H1 (cell line): ENCODE results near the gene CHCHD6. TPM values are rescaled to one million over a fixed set of nuclear protein-coding genes. Genes with fewer than 3 reads are reported as not detected.

Source experiments
- CTCF ChIA-PET: fragments of 300-600 bp; sonication (Branson Sonifier 250); formaldehyde crosslinking; loops from one replicate; lab custom pipeline; 2021; ENCODE audit not compliant: partially characterized antibody; lab: Charles Lee
- POLR2A ChIA-PET: fragments of 300-600 bp; sonication (Branson Sonifier 250); formaldehyde crosslinking; loops from one replicate; lab custom pipeline; 2021; ENCODE audit warnings: inconsistent platforms; ENCODE audit not compliant: partially characterized antibody; lab: Charles Lee
- DNase-seq, 2 experiments: peaks; one replicate each; pipeline versions ENCODE4 v3.0.0 to v3.0.0-alpha.2; 2010 to 2022; ENCODE audit warnings: low spot score in 2 of 2, low read depth in 1 of 2, mixed read lengths in 1 of 2
- FAIRE-seq: peaks from 2 replicates; lab custom pipeline; 2011; peaks lifted over from hg19 to GRCh38; lab: Jason Lieb, UNC
- H2AFZ ChIP-seq: 2 replicates; pipeline ENCODE4 v1.8.1; 2012; ENCODE audit warnings: low read length, inconsistent platforms
- H2AK5ac ChIP-seq: 2 replicates; pipeline ENCODE4 v1.6.1; 2013; ENCODE audit warnings: low read depth, low read length
- H2BK120ac ChIP-seq: replicated peaks from 2 replicates; pipeline ENCODE3; 2013; ENCODE audit warnings: low read depth, low read length, inconsistent platforms
- H2BK12ac ChIP-seq: 2 replicates; pipeline ENCODE4 v1.6.1; 2013; ENCODE audit warnings: low read depth, low read length
- H2BK15ac ChIP-seq: 2 replicates; pipeline ENCODE4 v1.6.1; 2013; ENCODE audit warnings: low read length
- H2BK20ac ChIP-seq: 2 replicates; pipeline ENCODE4 v1.6.1; 2013; ENCODE audit warnings: low read length
- H2BK5ac ChIP-seq: 2 replicates; pipeline ENCODE4 v1.6.1; 2013; ENCODE audit warnings: low read depth, low read length
- H3K14ac ChIP-seq: 2 replicates; pipeline ENCODE4 v1.6.1; 2013; ENCODE audit warnings: inconsistent platforms; ENCODE audit not compliant: insufficient read length
- H3K18ac ChIP-seq: 2 replicates; pipeline ENCODE4 v1.6.1; 2013; ENCODE audit warnings: low read length; ENCODE audit errors: extremely low read depth
- H3K23ac ChIP-seq: 2 replicates; pipeline ENCODE4 v1.6.1; 2013; ENCODE audit warnings: inconsistent platforms; ENCODE audit not compliant: insufficient read length
- H3K23me2 ChIP-seq: 2 replicates; pipeline ENCODE4 v1.6.1; 2013; ENCODE audit warnings: low read depth, low read length
- H3K27ac ChIP-seq: 2 replicates; pipeline ENCODE4 v1.6.1; 2011; ENCODE audit warnings: low read depth, low read length, inconsistent platforms
- H3K27me3 ChIP-seq, 4 experiments: replicated peaks in 1 of 4; 1 replicate in 1 of 4; 2 replicates in 3 of 4; pipeline versions ENCODE4 v1.6.1 to v1.8.1; 2011 to 2013; ENCODE audit warnings: low read length in 3 of 4, mild to moderate bottlenecking in 3 of 4, inconsistent platforms in 2 of 4, mixed read lengths in 2 of 4, moderate library complexity in 1 of 4; ENCODE audit not compliant: control insufficient read depth in 3 of 4, insufficient read depth in 3 of 4; ENCODE audit errors: extremely low read depth in 1 of 4
- H3K36me3 ChIP-seq, 4 experiments: 2 replicates each; pipeline versions ENCODE4 v1.6.1 to v1.8.1; 2011 to 2013; ENCODE audit warnings: mild to moderate bottlenecking in 4 of 4, low read length in 3 of 4, moderate library complexity in 2 of 4, control low read depth in 1 of 4, inconsistent platforms in 1 of 4; ENCODE audit not compliant: insufficient read depth in 4 of 4, control insufficient read depth in 2 of 4
- H3K4ac ChIP-seq: replicated peaks from 2 replicates; pipeline ENCODE3; 2013; ENCODE audit warnings: low read length, low read depth, mixed read lengths, inconsistent platforms; ENCODE audit not compliant: insufficient read length
- H3K4me1 ChIP-seq, 4 experiments: replicated peaks in 1 of 4; 1 replicate in 1 of 4; 2 replicates in 3 of 4; pipeline versions ENCODE4 v1.6.1 to v1.8.1; 2011 to 2013; ENCODE audit warnings: low read length in 3 of 4, inconsistent platforms in 2 of 4, mixed read lengths in 1 of 4; ENCODE audit not compliant: insufficient read depth in 4 of 4, control insufficient read depth in 3 of 4
- H3K4me2 ChIP-seq, 2 experiments: 2 replicates each; pipeline versions ENCODE4 v1.6.1 to v1.8.1; 2011 to 2013; ENCODE audit warnings: low read depth in 2 of 2, low read length in 2 of 2, control low read depth in 1 of 2, inconsistent platforms in 1 of 2, mild to moderate bottlenecking in 1 of 2; ENCODE audit not compliant: insufficient read depth in 1 of 2
- H3K4me3 ChIP-seq, 4 experiments: fragments of 200-600, 300-600 bp in 1 of 4; sonication (generic), shearing (Covaris generic), sonication (Bioruptor Twin) in 1 of 4; 2 replicates each; pipeline versions ENCODE4 v1.5.1 to v1.8.1; 2011 to 2016; ENCODE audit warnings: low read length in 4 of 4, low read depth in 3 of 4, control low read depth in 2 of 4, inconsistent platforms in 2 of 4, mild to moderate bottlenecking in 2 of 4, mixed read lengths in 1 of 4, moderate library complexity in 1 of 4; ENCODE audit not compliant: insufficient read depth in 2 of 4; ENCODE audit errors: extremely low read depth in 1 of 4
- H3K56ac ChIP-seq: replicated peaks from 2 replicates; pipeline ENCODE3; 2013; ENCODE audit warnings: low read depth, mild to moderate bottlenecking, mixed read lengths, low read length, inconsistent platforms; ENCODE audit not compliant: insufficient read length
- H3K79me1 ChIP-seq: 2 replicates; pipeline ENCODE4 v1.6.1; 2013; ENCODE audit warnings: low read depth, low read length, control low read depth
- H3K79me2 ChIP-seq, 2 experiments: 2 replicates each; pipeline versions ENCODE4 v1.6.1 to v1.8.1; 2012 to 2013; ENCODE audit warnings: low read length in 2 of 2, mild to moderate bottlenecking in 2 of 2, inconsistent platforms in 1 of 2; ENCODE audit not compliant: insufficient read depth in 2 of 2, control insufficient read depth in 1 of 2
- H3K9ac ChIP-seq, 4 experiments: replicated peaks in 1 of 4; 1 replicate in 1 of 4; 2 replicates in 3 of 4; pipeline versions ENCODE4 v1.6.1 to v1.8.1; 2011 to 2013; ENCODE audit warnings: low read depth in 3 of 4, low read length in 3 of 4, control low read depth in 2 of 4, mild to moderate bottlenecking in 2 of 4, moderate library complexity in 2 of 4, inconsistent platforms in 1 of 4; ENCODE audit errors: extremely low read depth in 1 of 4
- H3K9me3 ChIP-seq, 2 experiments: 2 replicates each; pipeline versions ENCODE4 v1.6.1 to v1.8.1; 2012 to 2013; ENCODE audit warnings: mild to moderate bottlenecking in 2 of 2, moderate library complexity in 2 of 2, control low read depth in 1 of 2, inconsistent platforms in 1 of 2, low read depth in 1 of 2, low read length in 1 of 2, mixed read lengths in 1 of 2; ENCODE audit not compliant: insufficient read depth in 2 of 2
- H4K20me1 ChIP-seq, 2 experiments: replicated peaks in 1 of 2; 2 replicates each; pipeline versions ENCODE3 to v1.8.1; 2011 to 2013; ENCODE audit warnings: inconsistent platforms in 2 of 2, low read length in 2 of 2, mild to moderate bottlenecking in 1 of 2; ENCODE audit not compliant: insufficient read depth in 2 of 2, control insufficient read depth in 1 of 2
- H4K5ac ChIP-seq: 2 replicates; pipeline ENCODE4 v1.6.1; 2013; ENCODE audit warnings: low read length, low read depth, mixed read lengths, inconsistent platforms; ENCODE audit not compliant: insufficient read length
- H4K8ac ChIP-seq: 2 replicates; pipeline ENCODE4 v1.8.0; 2013; ENCODE audit warnings: mild to moderate bottlenecking, moderate library complexity, low read length, inconsistent platforms; ENCODE audit not compliant: insufficient read depth; ENCODE audit errors: extremely low read depth
- H4K91ac ChIP-seq: replicated peaks from 2 replicates; pipeline ENCODE3; 2013; ENCODE audit warnings: low read length, mixed read lengths, inconsistent platforms; ENCODE audit not compliant: insufficient read length
- GTF2F1 ChIP-seq: IDR thresholded peaks from 2 replicates; pipeline ENCODE4 v1.6.1; 2012; ENCODE audit warnings: low read depth, low read length, improper control_type of control experiment, borderline replicate concordance
- KDM1A ChIP-seq: fragments of 200-600, 300-600 bp; sonication (generic); IDR thresholded peaks from 2 replicates; pipeline ENCODE4 v1.7.1; 2016; ENCODE audit warnings: mild to moderate bottlenecking, low read length, borderline replicate concordance
- RNF2 ChIP-seq: fragments of 200-900, 300-1000 bp; sonication (generic); IDR thresholded peaks from 2 replicates; pipeline ENCODE4 v1.7.1; 2016; ENCODE audit warnings: borderline replicate concordance, low read depth, mild to moderate bottlenecking, antibody characterized with exemption, low read length; ENCODE audit not compliant: poor library complexity, severe bottlenecking; ENCODE audit errors: missing control alignments
- SAP30 ChIP-seq: fragments of 300-600 bp; sonication (generic); IDR thresholded peaks from 2 replicates; pipeline ENCODE4 v1.7.1; 2012; ENCODE audit warnings: low read length, moderate library complexity, mild to moderate bottlenecking, inconsistent platforms; ENCODE audit not compliant: insufficient read depth, insufficient replicate concordance
- SIN3A ChIP-seq, 2 experiments: IDR thresholded peaks in 1 of 2; conservative IDR thresholded peaks in 1 of 2; 2 replicates each; pipeline ENCODE4 v1.6.1; 2011 to 2012; ENCODE audit warnings: low read length in 2 of 2, improper control_type of control experiment in 1 of 2, low read depth in 1 of 2, mild to moderate bottlenecking in 1 of 2
- SIRT6 ChIP-seq: IDR thresholded peaks from one replicate; pipeline ENCODE4 v1.7.1; 2012; ENCODE audit warnings: low read length, inconsistent platforms
- SP4 ChIP-seq: IDR thresholded peaks from 2 replicates; pipeline ENCODE4 v1.6.1; 2012; ENCODE audit warnings: low read length, inconsistent platforms
- SRF ChIP-seq: IDR thresholded peaks from 2 replicates; pipeline ENCODE4 v1.6.1; 2011; ENCODE audit warnings: mild to moderate bottlenecking, low read depth, low read length, moderate library complexity
- TAF7 ChIP-seq: optimal IDR thresholded peaks from 2 replicates; pipeline ENCODE3; 2011; ENCODE audit warnings: low read depth, mild to moderate bottlenecking, inconsistent platforms, low read length, moderate library complexity, borderline replicate concordance
- TEAD4 ChIP-seq: IDR thresholded peaks from 2 replicates; pipeline ENCODE4 v1.6.1; 2012; ENCODE audit warnings: low read depth, low read length, inconsistent platforms, mixed read lengths
- YY1 ChIP-seq: IDR thresholded peaks from 2 replicates; pipeline ENCODE4 v1.6.1; 2011; ENCODE audit warnings: low read depth, mild to moderate bottlenecking, low read length
- WGBS, 2 experiments: shearing (Covaris generic) in 1 of 2; methylation state at CpG; one replicate each; pipeline versions ENCODE4 v1.1.6 to v1.1.7; 2013 to 2015; ENCODE audit warnings: low lambda C conversion rate in 2 of 2, mixed read lengths in 2 of 2, inconsistent platforms in 1 of 2, low coverage in 1 of 2, missing lambda C conversion rate in 1 of 2; ENCODE audit not compliant: insufficient replicate concordance in 2 of 2, insufficient coverage in 1 of 2, insufficient read length in 1 of 2; ENCODE audit errors: extremely low coverage in 1 of 2, missing lambda C conversion rate in 1 of 2; 5-methylcytosine and 5-hydroxymethylcytosine counted together
- polyA plus RNA-seq, 7 experiments: library from polyadenylated mRNA; depleted of rRNA in 3 of 7; stranded (reverse) in 5 of 7; unstranded in 2 of 7; fragments of >200 nt in 5 of 7; fragments of 200-250 nt in 2 of 7; gene quantifications; 1 replicate in 5 of 7; 2 replicates in 1 of 7; 4 replicates in 1 of 7; pipeline versions ENCODE4 v1.2.1 to v1.2.3, GENCODE V29; 2011 to 2013; ENCODE audit warnings: missing spikeins in 2 of 7, mixed read lengths in 2 of 7
- total RNA-seq: library from RNA; stranded (reverse); fragmentation: NEBNext Ultra II Directional; extraction: Animal tissue kit (Norgen Biotek cat#: 25700); gene quantifications from 2 replicates; pipeline ENCODE4 v1.2.1, GENCODE V29; 2021
- TF ChIP-seq, protein P1 (sequence below): IDR thresholded peaks from 2 replicates; pipeline ENCODE4 v1.6.1; 2011; ENCODE audit warnings: low read length, improper control_type of control experiment

The CHCHD6 gene
- total and polyA plus RNA-seq, 2 of the 8 experiments (the other 6 are each of a cell fraction or from before 2014, with no cell fraction given), result 32.4 to 37.6 TPM

DNA sequence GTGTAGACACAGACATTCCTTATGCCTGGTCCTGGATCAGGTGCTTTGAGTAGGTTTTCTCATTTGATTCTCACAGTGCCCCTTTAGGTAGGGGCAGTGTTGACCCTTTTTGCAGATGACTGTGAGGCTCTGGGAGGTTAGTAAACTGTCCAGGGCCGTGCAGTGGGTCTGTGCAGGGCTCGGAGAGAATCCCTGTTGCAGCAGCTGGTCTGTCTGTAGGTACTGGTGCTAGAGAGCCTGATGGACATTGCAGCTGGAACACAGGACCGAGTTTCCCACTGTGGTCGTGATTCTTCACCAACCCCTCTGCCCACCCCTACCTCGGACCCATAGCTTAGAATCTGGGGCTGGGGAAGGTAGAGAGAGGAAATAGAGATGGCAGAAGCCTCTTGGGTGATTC is 51.8 kb downstream of the CHCHD6 start:
- no peaks in the 10 kb centered on the region for H3K9me3 ChIP-seq
- 90% methylated on average over 5 of the region's 5 CpGs; no CpG with 5 or more reads in 1 of the 2 experiments for WGBS, 2 experiments
- H3K23me2 ChIP-seq, result no peaks in the 10 kb centered on the region
- H3K23ac ChIP-seq, result no peak overlapping the region
- ChIA-PET POLR2A (interaction anchor here (0.7 to 1.0 kb wide), 2 partner anchors 14 to 128 kb away, joined by 3 read pairs; no protein-coding TSS in a partner anchor), CTCF (interaction anchor here (0.7 to 7.4 kb wide), 9 partner anchors 62 to 233 kb away, joined by 3 to 74 read pairs (median 3); partner anchors contain the start of gene PLXNA1)
- no peak overlapping the region for H3K27ac ChIP-seq
- H2AFZ ChIP-seq, result no peak overlapping the region
- H3K27me3 ChIP-seq, result no peaks in the 10 kb centered on the region
- H2BK15ac ChIP-seq, result no peak overlapping the region
- H3K9ac ChIP-seq, result no peak overlapping the region
- H4K20me1 ChIP-seq, result no peaks in the 10 kb centered on the region
- no peak overlapping the region for H3K4me2 ChIP-seq
- no peak overlapping the region for H3K18ac ChIP-seq
- peaks cover 3% of the 10 kb centered on the region; the same call in 1 of the 2 replicates for H3K79me1 ChIP-seq
- H4K91ac ChIP-seq, result no peak overlapping the region
- no peak overlapping the region for H2BK20ac ChIP-seq
- no peak for FAIRE-seq
- DNase-seq, result no peak
- no peak overlapping the region for H4K8ac ChIP-seq
- peaks cover 9 to 15% (median 13%) of the 10 kb centered on the region in 4 experiments for H3K4me1 ChIP-seq
- H2AK5ac ChIP-seq, result no peak overlapping the region
- no peak overlapping the region for H3K4ac ChIP-seq
- no peak overlapping the region for H3K4me3 ChIP-seq
- no peak overlapping the region for H3K56ac ChIP-seq
- H2BK120ac ChIP-seq, result no peak overlapping the region
- H3K36me3 ChIP-seq, result no peaks in the 10 kb centered on the region
- H2BK5ac ChIP-seq, result no peak overlapping the region
- H3K79me2 ChIP-seq, result no peaks in the 10 kb centered on the region
- no peak overlapping the region for H2BK12ac ChIP-seq
- H3K14ac ChIP-seq, result no peak overlapping the region
- H4K5ac ChIP-seq, result no peak overlapping the region
- no peak for TF ChIP-seq RNF2
- TF ChIP-seq SIRT6, result no peak
- TF ChIP-seq YY1, result no peak
- TF ChIP-seq KDM1A, result no peak
- no peak for TF ChIP-seq TAF7
- TF ChIP-seq SAP30, result no peak
- TF ChIP-seq, protein P1, sequence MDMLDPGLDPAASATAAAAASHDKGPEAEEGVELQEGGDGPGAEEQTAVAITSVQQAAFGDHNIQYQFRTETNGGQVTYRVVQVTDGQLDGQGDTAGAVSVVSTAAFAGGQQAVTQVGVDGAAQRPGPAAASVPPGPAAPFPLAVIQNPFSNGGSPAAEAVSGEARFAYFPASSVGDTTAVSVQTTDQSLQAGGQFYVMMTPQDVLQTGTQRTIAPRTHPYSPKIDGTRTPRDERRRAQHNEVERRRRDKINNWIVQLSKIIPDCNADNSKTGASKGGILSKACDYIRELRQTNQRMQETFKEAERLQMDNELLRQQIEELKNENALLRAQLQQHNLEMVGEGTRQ, result no peak
- TF ChIP-seq TEAD4, result no peak
- TF ChIP-seq SIN3A (conservative IDR thresholded peaks at IDR 0.05 in 1 of 2, IDR thresholded peaks at IDR 0.05 in 1 of 2; ENCODE audit: low read depth in 1 of 2, low read length in 2 of 2), result no peak
- no peak for TF ChIP-seq SRF
- TF ChIP-seq SP4, result no peak
- TF ChIP-seq GTF2F1, result no peak
